ENCODE measurements around the gene TUNAR. TPM values are rescaled to one million over a fixed set of nuclear protein-coding genes. Genes with fewer than 3 reads are reported as not detected.

TUNAR gene
- total and polyA plus RNA-seq, 9 of the 15 experiments (the other 6 are each of a cell fraction or from before 2014, with no cell fraction given), result not detected

DNA sequence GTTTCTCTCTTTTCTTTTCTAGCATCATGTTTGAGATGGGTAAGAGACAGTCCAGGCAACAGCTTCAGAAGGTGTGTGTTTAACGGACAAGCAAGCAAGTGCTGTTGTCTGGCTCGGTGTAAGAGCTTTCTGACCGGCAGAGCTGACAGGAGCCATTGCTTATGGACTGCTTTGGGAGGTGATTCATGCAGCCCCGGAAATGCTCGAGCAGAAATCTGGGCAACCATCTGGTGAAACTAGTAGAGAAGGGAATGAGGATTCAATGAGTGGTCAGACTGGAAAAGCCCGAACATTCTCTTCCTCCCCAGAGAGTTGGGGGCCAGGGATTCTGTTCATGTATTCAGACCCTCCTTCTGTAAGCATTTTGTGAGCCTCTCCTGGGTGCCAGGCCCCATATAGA is 24.4 kb downstream of the TUNAR start (continued):
- TF ChIP-seq PHF8 (IDR thresholded peaks at IDR 0.05; ENCODE audit: borderline replicate concordance, low read length) (no peak), POLR3G (IDR thresholded peaks at IDR 0.05; ENCODE audit: extremely low read depth, insufficient read length, insufficient replicate concordance) (no peak), TAF15 (IDR thresholded peaks at IDR 0.05; ENCODE audit: low read depth, low read length) (no peak), ZNF764 (CRISPR knock-in tag; IDR thresholded peaks at IDR 0.05; ENCODE audit: low read depth) (no peak), NFE2L1 (tag; IDR thresholded peaks at IDR 0.05; ENCODE audit: borderline replicate concordance, low read depth) (no peak)
- TF ChIP-seq, protein P1, sequence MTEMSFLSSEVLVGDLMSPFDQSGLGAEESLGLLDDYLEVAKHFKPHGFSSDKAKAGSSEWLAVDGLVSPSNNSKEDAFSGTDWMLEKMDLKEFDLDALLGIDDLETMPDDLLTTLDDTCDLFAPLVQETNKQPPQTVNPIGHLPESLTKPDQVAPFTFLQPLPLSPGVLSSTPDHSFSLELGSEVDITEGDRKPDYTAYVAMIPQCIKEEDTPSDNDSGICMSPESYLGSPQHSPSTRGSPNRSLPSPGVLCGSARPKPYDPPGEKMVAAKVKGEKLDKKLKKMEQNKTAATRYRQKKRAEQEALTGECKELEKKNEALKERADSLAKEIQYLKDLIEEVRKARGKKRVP (CRISPR knock-in tag; IDR thresholded peaks at IDR 0.05), result no peak

DNA sequence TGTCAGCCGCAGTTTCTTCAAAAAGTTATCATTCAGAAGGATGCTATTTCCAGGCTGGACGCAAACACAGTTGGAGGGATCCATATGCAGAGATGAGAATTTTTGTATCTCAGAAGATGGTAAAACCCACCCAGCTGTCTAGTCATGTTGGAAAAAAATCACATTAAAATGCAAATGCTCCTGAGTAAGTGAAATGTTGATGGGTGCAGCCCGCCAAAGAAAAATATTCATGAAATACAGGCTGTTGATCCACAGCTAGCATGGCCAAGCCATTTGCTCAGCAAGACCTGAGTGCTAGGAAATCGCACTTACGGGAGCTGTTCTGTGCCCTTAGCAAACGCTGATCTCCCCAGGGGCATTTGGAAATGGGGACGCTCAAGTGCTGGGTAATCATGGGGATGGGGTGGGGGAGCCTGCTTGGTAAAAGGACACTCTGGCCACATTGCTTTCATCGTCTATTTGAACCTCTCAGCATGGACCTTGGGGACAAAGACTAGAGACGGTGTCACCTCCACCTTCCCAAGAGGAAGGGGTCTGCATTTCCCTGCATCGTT is 25.7 kb downstream of the TUNAR start:
- Histone ChIP-seq H3K9me1 (ENCODE audit: control insufficient read depth, insufficient read depth, low read length) (no peaks in the 10 kb centered on the region), H3K9me3 (replicated peaks; ENCODE audit: control insufficient read depth, insufficient read depth, low read depth, low read length) (no peaks in the 10 kb centered on the region), H3K4me3 (no peak overlapping the region), H3K36me3 (ENCODE audit: control insufficient read depth, insufficient read depth, low read length) (no peaks in the 10 kb centered on the region), H4K20me1 (replicated peaks; ENCODE audit: control insufficient read depth, insufficient read depth, low read length) (no peaks in the 10 kb centered on the region), H3K9ac (ENCODE audit: insufficient read depth in 1 of 2, low read depth in 2 of 2, low read length in 2 of 2) (no peak overlapping the region), H3K27me3 (ENCODE audit: control insufficient read depth in 2 of 2, insufficient read depth in 2 of 2, low read length in 2 of 2) (peaks cover 0 to 4% of the 10 kb centered on the region in 2 experiments; a peak in 2 of 5 replicates), H3K27ac (ENCODE audit: extremely low read depth, low read depth, low read length) (no peak overlapping the region), H3K79me2 (ENCODE audit: control insufficient read depth, insufficient read depth, low read length) (no peaks in the 10 kb centered on the region), H2AFZ (ENCODE audit: low read depth, low read length) (no peak overlapping the region), H3K4me2 (ENCODE audit: insufficient read depth, low read length) (no peak overlapping the region), H3K4me1 (replicated peaks in 1 of 2; ENCODE audit: control insufficient read depth in 2 of 2, insufficient read depth in 2 of 2, low read length in 2 of 2) (no peaks in the 10 kb centered on the region)
- no peak for DNase-seq (ENCODE audit: extremely low read depth in 1 of 4, low spot score in 3 of 4)
- in situ Hi-C loops (cut with MboI) (no loop called here), intact Hi-C loops (cut with micrococcal nuclease) (no loop called here)
- no TSS peak for BruUV-seq (replicated peaks)
- ATAC-seq, result no peak
- CTCF ChIA-PET (ENCODE audit: low intra/inter-chr PET ratio), result no interaction called here
- WGBS (ENCODE audit: insufficient coverage, low coverage, missing lambda C conversion rate), result 0% methylated on average over 10 of the region's 10 CpGs
- POLR2A ChIA-PET, result no interaction called here
- FAIRE-seq, result no peak
- TF ChIP-seq, protein P2, sequence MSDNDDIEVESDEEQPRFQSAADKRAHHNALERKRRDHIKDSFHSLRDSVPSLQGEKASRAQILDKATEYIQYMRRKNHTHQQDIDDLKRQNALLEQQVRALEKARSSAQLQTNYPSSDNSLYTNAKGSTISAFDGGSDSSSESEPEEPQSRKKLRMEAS (CRISPR knock-in tag; IDR thresholded peaks at IDR 0.05), result no peak
- TF ChIP-seq RNF2 (IDR thresholded peaks at IDR 0.05), result no peak
- no peak for TF ChIP-seq NFE2 (IDR thresholded peaks at IDR 0.05; ENCODE audit: low read depth)
- no peak for TF ChIP-seq XRCC5 (IDR thresholded peaks at IDR 0.05; ENCODE audit: low read depth, low read length)
- TF ChIP-seq PHF8 (IDR thresholded peaks at IDR 0.05; ENCODE audit: borderline replicate concordance, low read length), result no peak
- TF ChIP-seq EGR1 (conservative IDR thresholded peaks at IDR 0.05), result no peak
- TF ChIP-seq RBFOX2 (IDR thresholded peaks at IDR 0.05; ENCODE audit: low read depth, low read length), result no peak
- TF ChIP-seq SREBF2 (CRISPR knock-in tag; IDR thresholded peaks at IDR 0.05), result no peak
- TF ChIP-seq ESRRB (CRISPR knock-in tag; IDR thresholded peaks at IDR 0.05; ENCODE audit: borderline replicate concordance), result no peak
